Neural progenitor cell (in vitro differentiated cells): ENCODE data around the gene BCAS3. TPM values are rescaled to one million over a fixed set of nuclear protein-coding genes. Genes with fewer than 3 reads are reported as not detected.

Source experiments
- DNase-seq: peaks from one replicate; pipeline ENCODE4 v3.0.0-alpha.2; 2016; ENCODE audit warnings: low spot score
- H2AFZ ChIP-seq: fragments of 200-600 bp; sonication (generic); replicated peaks from 2 replicates; pipeline ENCODE4 v1.6.1; 2016; ENCODE audit warnings: antibody characterized with exemption
- H3F3A ChIP-seq: fragments of 200-600 bp; sonication (generic); 2 replicates; pipeline ENCODE4 v1.6.1; 2016; ENCODE audit warnings: antibody characterized with exemption, low read depth
- H3K27ac ChIP-seq: fragments of 200-600 bp; sonication (generic); 2 replicates; pipeline ENCODE4 v1.5.1; 2016; ENCODE audit warnings: mild to moderate bottlenecking
- H3K27me3 ChIP-seq: fragments of 200-600 bp; sonication (generic); 2 replicates; pipeline ENCODE4 v1.6.1; 2016; ENCODE audit warnings: mild to moderate bottlenecking, moderate library complexity
- H3K36me3 ChIP-seq: fragments of 200-600 bp; sonication (generic); 2 replicates; pipeline ENCODE4 v1.5.1; 2016
- H3K4me1 ChIP-seq: fragments of 200-600 bp; sonication (generic); 2 replicates; pipeline ENCODE4 v1.6.1; 2016; ENCODE audit warnings: mixed run types
- H3K4me2 ChIP-seq: fragments of 200-600 bp; sonication (generic); 2 replicates; pipeline ENCODE4 v1.6.1; 2016
- H3K4me3 ChIP-seq: fragments of 200-600 bp; sonication (generic); 2 replicates; pipeline ENCODE4 v1.5.1; 2016
- H3K79me2 ChIP-seq: fragments of 200-600 bp; sonication (generic); 2 replicates; pipeline ENCODE4 v1.6.1; 2016; ENCODE audit warnings: low read depth
- H3K9ac ChIP-seq: fragments of 200-600 bp; sonication (generic); 2 replicates; pipeline ENCODE4 v1.6.1; 2016
- H3K9me3 ChIP-seq: fragments of 200-600 bp; sonication (generic); 2 replicates; pipeline ENCODE4 v1.5.1; 2016; ENCODE audit warnings: low read depth
- H4K20me1 ChIP-seq: fragments of 200-600 bp; sonication (generic); 2 replicates; pipeline ENCODE4 v1.6.1; 2016; ENCODE audit warnings: low read depth
- H3K27ac Mint-ChIP-seq: 3 replicates; pipeline ENCODE4 v1.8.0; 2021; ENCODE audit warnings: mixed read lengths
- H3K27me3 Mint-ChIP-seq: 2 replicates; pipeline ENCODE4 v1.8.0; 2022; ENCODE audit warnings: low read depth, mild to moderate bottlenecking, inconsistent platforms, moderate library complexity, mixed read lengths; ENCODE audit not compliant: insufficient read depth
- H3K36me3 Mint-ChIP-seq: 3 replicates; pipeline ENCODE4 v1.8.0; 2021; ENCODE audit warnings: mixed read lengths
- H3K4me1 Mint-ChIP-seq: 3 replicates; pipeline ENCODE4 v1.8.0; 2021; ENCODE audit warnings: mixed read lengths
- H3K4me3 Mint-ChIP-seq: 3 replicates; pipeline ENCODE4 v1.8.0; 2021; ENCODE audit warnings: mild to moderate bottlenecking, moderate library complexity, mixed read lengths
- H3K9me3 Mint-ChIP-seq: 3 replicates; pipeline ENCODE4 v1.8.0; 2020; ENCODE audit warnings: mixed read lengths
- EZH2 ChIP-seq: fragments of 200-600 bp; sonication (generic); IDR thresholded peaks from 2 replicates; pipeline ENCODE4 v1.6.1; 2017; ENCODE audit warnings: antibody characterized with exemption, mild to moderate bottlenecking, moderate library complexity
- EZH2phosphoT487 ChIP-seq: fragments of 200-600 bp; sonication (generic); IDR thresholded peaks from 2 replicates; pipeline ENCODE4 v1.6.1; 2017; ENCODE audit warnings: antibody characterized with exemption
- total RNA-seq: library from RNA; depleted of rRNA; stranded (reverse); fragments of >200 nt; gene quantifications from 2 replicates; pipeline ENCODE4 v1.2.3, GENCODE V29; 2015; ENCODE audit warnings: low replicate concordance
- TF ChIP-seq, protein P1 (sequence below): fragments of 200-600 bp; sonication (generic); IDR thresholded peaks from 2 replicates; pipeline ENCODE4 v1.5.1; 2017; ENCODE audit warnings: antibody characterized with exemption, mild to moderate bottlenecking

BCAS3 gene
- total RNA-seq, 1 donor from 2014 or later, result 60.9 TPM

DNA sequence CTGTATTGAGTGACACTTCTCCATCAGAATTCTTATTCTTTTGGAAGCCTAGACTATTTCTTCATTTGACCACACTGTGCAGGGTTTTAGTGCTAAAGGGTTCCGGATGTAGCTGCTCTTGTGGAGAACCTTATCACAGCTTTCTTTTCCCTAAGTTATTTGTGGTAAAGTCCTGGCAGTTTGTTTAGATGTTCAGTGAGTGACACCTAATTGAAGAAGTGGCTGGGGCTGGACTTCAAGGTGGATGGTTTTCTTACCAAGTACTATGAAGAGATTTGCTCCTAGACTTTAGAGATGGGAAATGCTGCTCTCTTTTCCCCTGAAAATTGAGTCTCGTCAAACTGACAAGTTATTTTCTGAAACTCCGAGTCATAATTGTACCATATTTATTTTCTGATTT is 578.0 kb downstream of the BCAS3 start:
- DNase-seq, result no peak
- H3K4me3 ChIP-seq, result no peak overlapping the region

GRCh38 chr17:61259360-61259759 is 581.7 kb downstream of the BCAS3 start:
- Histone ChIP-seq H3K4me3 (no peak overlapping the region), H3K36me3 (no peaks in the 10 kb centered on the region), H3K9me3 (no peaks in the 10 kb centered on the region), H3K4me2 (no peak overlapping the region), H3K27ac (no peak overlapping the region), H3K27me3 (no peaks in the 10 kb centered on the region), H3K9ac (no peak overlapping the region), H3K79me2 (no peaks in the 10 kb centered on the region), H3F3A (peaks cover 4% of the 10 kb centered on the region), H3K4me1 (peaks cover 10% of the 10 kb centered on the region), H4K20me1 (no peaks in the 10 kb centered on the region), H2AFZ (no peak overlapping the region)
- Mint-ChIP-seq H3K4me3 (no peak overlapping the region), H3K27ac (no peak overlapping the region), H3K9me3 (no peaks in the 10 kb centered on the region), H3K4me1 (peaks cover 14% of the 10 kb centered on the region), H3K27me3 (no peaks in the 10 kb centered on the region), H3K36me3 (no peaks in the 10 kb centered on the region)
- no peak for DNase-seq
- no peak for TF ChIP-seq EZH2
- TF ChIP-seq EZH2phosphoT487, result no peak
- TF ChIP-seq, protein P1, sequence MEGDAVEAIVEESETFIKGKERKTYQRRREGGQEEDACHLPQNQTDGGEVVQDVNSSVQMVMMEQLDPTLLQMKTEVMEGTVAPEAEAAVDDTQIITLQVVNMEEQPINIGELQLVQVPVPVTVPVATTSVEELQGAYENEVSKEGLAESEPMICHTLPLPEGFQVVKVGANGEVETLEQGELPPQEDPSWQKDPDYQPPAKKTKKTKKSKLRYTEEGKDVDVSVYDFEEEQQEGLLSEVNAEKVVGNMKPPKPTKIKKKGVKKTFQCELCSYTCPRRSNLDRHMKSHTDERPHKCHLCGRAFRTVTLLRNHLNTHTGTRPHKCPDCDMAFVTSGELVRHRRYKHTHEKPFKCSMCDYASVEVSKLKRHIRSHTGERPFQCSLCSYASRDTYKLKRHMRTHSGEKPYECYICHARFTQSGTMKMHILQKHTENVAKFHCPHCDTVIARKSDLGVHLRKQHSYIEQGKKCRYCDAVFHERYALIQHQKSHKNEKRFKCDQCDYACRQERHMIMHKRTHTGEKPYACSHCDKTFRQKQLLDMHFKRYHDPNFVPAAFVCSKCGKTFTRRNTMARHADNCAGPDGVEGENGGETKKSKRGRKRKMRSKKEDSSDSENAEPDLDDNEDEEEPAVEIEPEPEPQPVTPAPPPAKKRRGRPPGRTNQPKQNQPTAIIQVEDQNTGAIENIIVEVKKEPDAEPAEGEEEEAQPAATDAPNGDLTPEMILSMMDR, result no peak

More for the DNA sequence above, 578.0 kb downstream of the BCAS3 start:
- Histone ChIP-seq H3K36me3 (no peaks in the 10 kb centered on the region), H3F3A (peaks cover 16% of the 10 kb centered on the region), H3K4me2 (no peak overlapping the region), H3K79me2 (no peaks in the 10 kb centered on the region), H2AFZ (no peak overlapping the region), H3K27me3 (no peaks in the 10 kb centered on the region), H3K27ac (no peak overlapping the region), H3K4me1 (peaks cover 12% of the 10 kb centered on the region), H3K9ac (no peak overlapping the region), H3K9me3 (no peaks in the 10 kb centered on the region), H4K20me1 (no peaks in the 10 kb centered on the region)
- Mint-ChIP-seq H3K27ac (no peak overlapping the region), H3K9me3 (no peaks in the 10 kb centered on the region), H3K4me1 (peaks cover 26% of the 10 kb centered on the region), H3K4me3 (no peak overlapping the region), H3K27me3 (no peaks in the 10 kb centered on the region), H3K36me3 (no peaks in the 10 kb centered on the region)
- TF ChIP-seq EZH2, result no peak
- TF ChIP-seq, protein P1, result no peak
- TF ChIP-seq EZH2phosphoT487, result no peak

GRCh38 chr17:61260071-61260797 is 582.6 kb downstream of the BCAS3 start:
- TF ChIP-seq EZH2, result no peak
- no peak for TF ChIP-seq EZH2phosphoT487
- TF ChIP-seq, protein P1, result no peak
- Histone ChIP-seq H3K4me3 (no peak overlapping the region), H3K9ac (no peak overlapping the region), H3K9me3 (no peaks in the 10 kb centered on the region), H2AFZ (no peak overlapping the region), H3K4me1 (peaks cover 9% of the 10 kb centered on the region), H3K27ac (no peak overlapping the region), H3K79me2 (no peaks in the 10 kb centered on the region), H3K4me2 (no peak overlapping the region), H3K36me3 (no peaks in the 10 kb centered on the region), H3K27me3 (no peaks in the 10 kb centered on the region), H3F3A (no peaks in the 10 kb centered on the region), H4K20me1 (no peaks in the 10 kb centered on the region)
- Mint-ChIP-seq H3K27me3 (no peaks in the 10 kb centered on the region), H3K36me3 (no peaks in the 10 kb centered on the region), H3K4me3 (no peak overlapping the region), H3K4me1 (peaks cover 10% of the 10 kb centered on the region), H3K27ac (no peak overlapping the region), H3K9me3 (no peaks in the 10 kb centered on the region)
- DNase-seq, result no peak
